GM12878 (cell line): ENCODE data around the gene HTR3A. TPM values are rescaled to one million over a fixed set of nuclear protein-coding genes. Genes with fewer than 3 reads are reported as not detected.

Source experiments
- ATAC-seq: fragments of 200-7000 bp; cut with Tn5 transposase; 3 replicates; pipeline ENCODE4 v1.9.1; 2020; ENCODE audit warnings: mild to moderate bottlenecking, moderate library complexity
- BruUV-seq: library from RNA; stranded (reverse); fragments of 400-500 nt; replicated peaks from 2 replicates; lab custom pipeline; 2021; lab: Mats Ljungman, UMichigan
- CTCF ChIA-PET: fragments of 300-600 bp; sonication (Branson Sonifier 250); formaldehyde crosslinking; extraction: SDS; loops from one replicate; lab custom pipeline; 2021; ENCODE audit warnings: inconsistent platforms; lab: Yijun Ruan, JAX
- POLR2A ChIA-PET: fragments of 350-600 bp; formaldehyde crosslinking; extraction: SDS; loops from one replicate; lab custom pipeline; 2021; ENCODE audit warnings: inconsistent platforms; lab: Charles Lee
- RAD21 ChIA-PET: fragments of 300-600 bp; sonication (Branson Sonifier 250); formaldehyde crosslinking; loops from one replicate; lab custom pipeline; 2023; ENCODE audit warnings: antibody characterized with exemption; ENCODE audit not compliant: unreplicated experiment; lab: Charles Lee
- SMC1A ChIA-PET: fragments of 300-600 bp; sonication (Branson Sonifier 250); formaldehyde crosslinking; loops from one replicate; lab custom pipeline; 2023; ENCODE audit not compliant: unreplicated experiment, uncharacterized antibody; lab: Charles Lee
- DNase-seq: peaks from one replicate; pipeline ENCODE4 v3.0.0-alpha.2; 2011; ENCODE audit warnings: low read depth, low spot score
- FAIRE-seq: peaks from 3 replicates; lab custom pipeline; 2011; peaks lifted over from hg19 to GRCh38; lab: Jason Lieb, UNC
- H2AFZ ChIP-seq: 2 replicates; pipeline ENCODE4 v1.6.0; 2011; ENCODE audit warnings: low read depth, low read length, control low read depth; ENCODE audit not compliant: control insufficient read depth
- H3K27ac ChIP-seq: 2 replicates; pipeline ENCODE4 v1.5.1; 2011; ENCODE audit warnings: control low read depth; ENCODE audit not compliant: control insufficient read depth, insufficient read depth
- H3K27me3 ChIP-seq, 2 experiments: replicated peaks in 1 of 2; 2 replicates each; pipeline versions ENCODE4 v1.6.0 to v1.6.1; 2011; ENCODE audit warnings: low read length in 1 of 2; ENCODE audit not compliant: control insufficient read depth in 2 of 2, insufficient read depth in 2 of 2
- H3K36me3 ChIP-seq, 2 experiments: 2 replicates each; pipeline ENCODE4 v1.5.1; 2011; ENCODE audit warnings: low read length in 1 of 2; ENCODE audit not compliant: control insufficient read depth in 2 of 2, insufficient read depth in 2 of 2
- H3K4me1 ChIP-seq: 2 replicates; pipeline ENCODE4 v1.6.1; 2011; ENCODE audit warnings: mild to moderate bottlenecking, low read length, moderate library complexity, mixed read lengths; ENCODE audit not compliant: control insufficient read depth, insufficient read depth
- H3K4me2 ChIP-seq: 2 replicates; pipeline ENCODE4 v1.6.0; 2011; ENCODE audit warnings: control low read depth; ENCODE audit not compliant: control insufficient read depth, insufficient read depth
- H3K4me3 ChIP-seq: fragments of 200-600 bp; sonication (generic); 2 replicates; pipeline ENCODE4 v1.5.1; 2016
- H3K79me2 ChIP-seq: 2 replicates; pipeline ENCODE4 v1.6.0; 2011; ENCODE audit warnings: low read length; ENCODE audit not compliant: control insufficient read depth, insufficient read depth
- H3K9ac ChIP-seq: 2 replicates; pipeline ENCODE4 v1.8.0; 2011; ENCODE audit warnings: low read length, control low read depth, mixed read lengths; ENCODE audit not compliant: control insufficient read depth, insufficient read depth
- H3K9me3 ChIP-seq: replicated peaks from 3 replicates; pipeline ENCODE4 v1.5.1; 2011; ENCODE audit warnings: mild to moderate bottlenecking, low read length; ENCODE audit not compliant: control insufficient read depth, insufficient read depth
- H4K20me1 ChIP-seq: 2 replicates; pipeline ENCODE4 v1.6.0; 2011; ENCODE audit not compliant: control insufficient read depth, insufficient read depth
- ETV6 ChIP-seq, 2 experiments: fragments of 450-650 bp in 1 of 2; IDR thresholded peaks in 1 of 2; conservative IDR thresholded peaks in 1 of 2; 2 replicates each; pipeline ENCODE4 v1.6.1; 2014; ENCODE audit warnings: antibody characterized with exemption in 1 of 2, borderline replicate concordance in 1 of 2, low read depth in 1 of 2, mild to moderate bottlenecking in 1 of 2, moderate library complexity in 1 of 2
- MTA2 ChIP-seq: fragments of 450-650 bp; IDR thresholded peaks from 2 replicates; pipeline ENCODE4 v1.6.1; 2016; ENCODE audit warnings: low read depth, mild to moderate bottlenecking, moderate library complexity
- TARDBP ChIP-seq: IDR thresholded peaks from 2 replicates; pipeline ENCODE4 v1.6.1; 2016; ENCODE audit warnings: borderline replicate concordance
- TCF7 ChIP-seq: IDR thresholded peaks from 2 replicates; pipeline ENCODE4 v1.6.1; 2014; ENCODE audit warnings: antibody characterized with exemption, borderline replicate concordance
- WRNIP1 ChIP-seq: IDR thresholded peaks from 2 replicates; pipeline ENCODE4 v1.6.1; 2011; ENCODE audit warnings: low read depth, low read length, improper control_type of control experiment, borderline replicate concordance
- WGBS: methylation state at CpG from one replicate; pipeline ENCODE4 v1.1.6; 2016; ENCODE audit warnings: low lambda C conversion rate; ENCODE audit not compliant: insufficient replicate concordance, insufficient coverage; ENCODE audit errors: missing lambda C conversion rate; 5-methylcytosine and 5-hydroxymethylcytosine counted together
- in situ Hi-C: fragments of 300-500 bp; cut with MboI; formaldehyde crosslinking; loops from 9 replicates; pipeline ENCODE4 v1.14.3; 2018; ENCODE audit warnings: mixed read lengths
- intact Hi-C: fragments of 100-400 bp; cut with micrococcal nuclease; formaldehyde crosslinking; loops from one replicate; pipeline ENCODE4 v1.14.2; 2022; ENCODE audit not compliant: unreplicated experiment
- polyA plus RNA-seq, 11 experiments: library from polyadenylated mRNA; depleted of rRNA in 4 of 11; unstranded in 6 of 11; stranded (reverse) in 5 of 11; fragments of >200 nt; fragmentation: Nextera tagmentation in 4 of 11; fragmentation: Illumina TruSeq in 1 of 11; extraction: Ambion mirVana in 4 of 11; extraction: Trizol in 1 of 11; gene quantifications; 1 replicate in 1 of 11; 2 replicates in 10 of 11; pipeline versions ENCODE4 v1.2.1 to v1.2.3, GENCODE V29; 2011 to 2016; ENCODE audit warnings: inconsistent platforms in 2 of 11, missing spikeins in 2 of 11, low read depth in 1 of 11
- total RNA-seq, 4 experiments: library from RNA; depleted of rRNA in 3 of 4; stranded (reverse); fragments of >200 nt in 3 of 4; fragmentation: Illumina TruSeq in 1 of 4; extraction: Trizol in 1 of 4; gene quantifications; 2 replicates each; pipeline versions ENCODE4 v1.2.1 to v1.2.3, GENCODE V29; 2013 to 2021
- TF ChIP-seq, protein P1 (sequence below): fragments of 450-650 bp; IDR thresholded peaks from 2 replicates; pipeline ENCODE4 v1.6.1; 2014; ENCODE audit warnings: mild to moderate bottlenecking

The HTR3A gene
- total and polyA plus RNA-seq, 10 of the 15 experiments (the other 5 are each of a cell fraction or from before 2014, with no cell fraction given), result not detected

DNA sequence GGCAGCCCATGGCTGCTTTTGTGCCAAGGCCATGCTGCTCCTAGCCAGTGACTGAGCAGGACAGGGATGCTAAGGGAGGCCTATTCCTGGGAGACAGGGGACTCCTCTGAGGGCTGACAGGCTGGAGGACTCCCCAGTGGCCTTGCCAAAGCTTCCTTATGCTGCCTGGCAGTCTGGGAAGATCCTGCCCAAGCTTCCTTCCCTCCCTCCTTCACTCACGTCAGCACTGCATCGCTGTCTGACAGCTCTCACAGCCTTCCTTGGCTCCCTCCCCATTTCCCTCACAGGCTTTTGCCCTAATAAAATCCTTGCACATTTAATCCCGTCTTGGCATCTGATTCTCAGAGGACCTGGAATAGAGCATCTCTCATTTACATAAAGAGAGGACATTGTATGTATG, 26.5 kb downstream of the HTR3A start (continued):
- no peak for TF ChIP-seq WRNIP1
- TF ChIP-seq, all 136 proteins: peak for 0

DNA sequence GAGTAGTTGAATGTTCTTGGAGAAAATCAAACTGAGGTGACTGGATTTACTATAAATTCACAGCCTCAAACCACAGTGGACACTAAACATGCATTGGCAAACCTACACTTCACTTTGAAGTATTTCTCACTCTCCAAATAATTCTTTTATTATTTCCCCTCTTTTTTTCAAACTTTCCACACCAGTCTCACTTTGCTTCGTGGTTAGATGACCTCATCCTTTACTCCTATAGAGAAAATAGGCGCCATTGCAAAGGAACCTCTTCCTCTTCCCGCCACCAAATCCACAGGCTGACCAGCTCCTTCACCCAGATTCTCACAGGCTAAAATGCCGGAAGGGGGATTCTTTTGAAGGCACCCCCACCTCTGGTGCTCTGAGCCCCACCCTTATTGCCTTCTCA, 33.4 kb downstream of the HTR3A start:
- Histone ChIP-seq H3K27me3 (no peaks in the 10 kb centered on the region; a peak in 1 of 4 replicates), H3K79me2 (no peaks in the 10 kb centered on the region), H3K9me3 (no peaks in the 10 kb centered on the region), H3K36me3 (no peaks in the 10 kb centered on the region), H3K4me3 (no peak overlapping the region), H3K4me1 (no peaks in the 10 kb centered on the region), H3K9ac (no peak overlapping the region), H3K4me2 (no peak overlapping the region), H2AFZ (no peak overlapping the region), H4K20me1 (no peaks in the 10 kb centered on the region), H3K27ac (no peak overlapping the region)
- POLR2A ChIA-PET, result no interaction called here
- in situ Hi-C loops, result no loop called here
- WGBS, result 15% methylated on average over 4 of the region's 4 CpGs
- ATAC-seq (no peak), FAIRE-seq (no peak), DNase-seq (no peak)
- intact Hi-C loops, result no loop called here
- no TSS peak for BruUV-seq
- CTCF ChIA-PET, result interaction anchor here (1.3 kb wide), 1 partner anchor 254 kb away, joined by 3 read pairs; no protein-coding TSS in a partner anchor
- TF ChIP-seq TCF7 (no peak), MTA2 (no peak), WRNIP1 (no peak), TARDBP (no peak), ETV6 (conservative IDR thresholded peaks at IDR 0.05 in 1 of 2, IDR thresholded peaks at IDR 0.05 in 1 of 2; ENCODE audit: borderline replicate concordance in 1 of 2, low read depth in 1 of 2) (no peak)
- TF ChIP-seq, protein P1, sequence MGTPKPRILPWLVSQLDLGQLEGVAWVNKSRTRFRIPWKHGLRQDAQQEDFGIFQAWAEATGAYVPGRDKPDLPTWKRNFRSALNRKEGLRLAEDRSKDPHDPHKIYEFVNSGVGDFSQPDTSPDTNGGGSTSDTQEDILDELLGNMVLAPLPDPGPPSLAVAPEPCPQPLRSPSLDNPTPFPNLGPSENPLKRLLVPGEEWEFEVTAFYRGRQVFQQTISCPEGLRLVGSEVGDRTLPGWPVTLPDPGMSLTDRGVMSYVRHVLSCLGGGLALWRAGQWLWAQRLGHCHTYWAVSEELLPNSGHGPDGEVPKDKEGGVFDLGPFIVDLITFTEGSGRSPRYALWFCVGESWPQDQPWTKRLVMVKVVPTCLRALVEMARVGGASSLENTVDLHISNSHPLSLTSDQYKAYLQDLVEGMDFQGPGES, result no peak
- SMC1A ChIA-PET, result no interaction called here
- RAD21 ChIA-PET, result no interaction called here
